ENCODE results near the gene TRMT10B. TPM values are rescaled to one million over a fixed set of nuclear protein-coding genes. Genes with fewer than 3 reads are reported as not detected.

Gene TRMT10B
- total RNA-seq, 1 experiment from 2014 or later, result 5.7 TPM

DNA sequence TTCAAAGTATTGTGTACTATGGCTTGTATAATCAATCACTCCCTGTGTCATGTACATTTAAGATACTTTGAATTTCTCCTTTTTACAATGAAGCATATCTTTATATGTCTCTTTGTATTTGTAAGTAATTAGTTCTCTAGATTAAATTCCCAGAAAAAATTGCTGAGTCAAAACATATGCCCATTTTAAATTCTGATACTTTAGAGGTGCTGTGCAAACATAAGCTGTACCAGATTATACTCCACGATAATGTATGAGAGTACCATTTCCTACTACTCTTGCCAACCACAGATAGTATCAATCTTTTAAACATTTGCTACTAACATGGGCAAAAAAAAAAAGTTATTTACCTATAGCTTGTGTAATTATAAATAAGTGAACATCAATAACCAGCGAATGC, 65.2 kb downstream of the TRMT10B start:
- no peak for DNase-seq
- Histone ChIP-seq H3K79me2 (ENCODE audit: insufficient read depth, low read length) (no peaks in the 10 kb centered on the region), H3T11ph (ENCODE audit: low read length) (no peak overlapping the region), H2BK20ac (ENCODE audit: low read depth, low read length, poor library complexity, severe bottlenecking) (no peak overlapping the region), H4K5ac (ENCODE audit: insufficient read length, low read depth, low read length) (no peak overlapping the region), H3K9ac (ENCODE audit: extremely low read depth, insufficient read length, low read length) (no peak overlapping the region), H2BK12ac (ENCODE audit: insufficient read length, low read depth, low read length) (no peak overlapping the region), H3K4me1 (ENCODE audit: insufficient read depth, low read length) (no peaks in the 10 kb centered on the region), H3K18ac (ENCODE audit: insufficient read length, low read depth, low read length) (no peak overlapping the region), H2BK15ac (ENCODE audit: low read depth, low read length) (no peak overlapping the region), H3K9me3 (ENCODE audit: control insufficient read depth, low read depth, low read length) (no peaks in the 10 kb centered on the region), H3K23me2 (ENCODE audit: insufficient read length, low read depth, low read length, poor library complexity, severe bottlenecking) (no peaks in the 10 kb centered on the region), H3K79me1 (ENCODE audit: insufficient read depth, low read depth, low read length, poor library complexity, severe bottlenecking) (no peaks in the 10 kb centered on the region), H3K14ac (ENCODE audit: insufficient read depth, low read length) (no peak overlapping the region), H2BK5ac (ENCODE audit: insufficient read length, low read length) (no peak overlapping the region), H3K4me2 (ENCODE audit: insufficient read depth, insufficient read length, low read length) (no peak overlapping the region), H2AFZ (ENCODE audit: low read length) (no peak overlapping the region), H3K27ac (ENCODE audit: insufficient read length, low read depth, low read length) (no peak overlapping the region), H3K23ac (ENCODE audit: insufficient read length, low read depth, low read length) (no peak overlapping the region), H2BK120ac (ENCODE audit: low read depth, low read length, poor library complexity, severe bottlenecking) (no peak overlapping the region), H3K4ac (ENCODE audit: low read depth, low read length) (no peak overlapping the region), H3K56ac (ENCODE audit: insufficient read length, low read depth, low read length) (no peak overlapping the region), H2AK5ac (ENCODE audit: insufficient read length, low read length) (no peak overlapping the region), H4K20me1 (ENCODE audit: control insufficient read depth, insufficient read depth, insufficient read length) (no peaks in the 10 kb centered on the region), H3K27me3 (ENCODE audit: insufficient read depth, low read length) (no peaks in the 10 kb centered on the region), H4K91ac (ENCODE audit: insufficient read length, low read depth, low read length) (no peak overlapping the region), H4K8ac (replicated peaks; ENCODE audit: insufficient read length, low read depth, low read length) (no peak overlapping the region)
- WGBS (ENCODE audit: extremely low coverage, insufficient read length, low lambda C conversion rate), result no CpG with 5 or more reads among the region's 2 CpGs
- Mint-ChIP-seq H3K27me3 (ENCODE audit: low read depth) (no peaks in the 10 kb centered on the region), H3K4me1 (no peaks in the 10 kb centered on the region), H3K27ac (no peak overlapping the region), H3K9me3 (no peaks in the 10 kb centered on the region), H3K4me3 (no peak overlapping the region), H3K36me3 (ENCODE audit: insufficient read depth in 1 of 3, low read depth in 3 of 3) (peaks cover 4 to 25% (median 17%) of the 10 kb centered on the region in 3 experiments; a peak in 6 of 7 replicates)
- TF ChIP-seq, protein P1, sequence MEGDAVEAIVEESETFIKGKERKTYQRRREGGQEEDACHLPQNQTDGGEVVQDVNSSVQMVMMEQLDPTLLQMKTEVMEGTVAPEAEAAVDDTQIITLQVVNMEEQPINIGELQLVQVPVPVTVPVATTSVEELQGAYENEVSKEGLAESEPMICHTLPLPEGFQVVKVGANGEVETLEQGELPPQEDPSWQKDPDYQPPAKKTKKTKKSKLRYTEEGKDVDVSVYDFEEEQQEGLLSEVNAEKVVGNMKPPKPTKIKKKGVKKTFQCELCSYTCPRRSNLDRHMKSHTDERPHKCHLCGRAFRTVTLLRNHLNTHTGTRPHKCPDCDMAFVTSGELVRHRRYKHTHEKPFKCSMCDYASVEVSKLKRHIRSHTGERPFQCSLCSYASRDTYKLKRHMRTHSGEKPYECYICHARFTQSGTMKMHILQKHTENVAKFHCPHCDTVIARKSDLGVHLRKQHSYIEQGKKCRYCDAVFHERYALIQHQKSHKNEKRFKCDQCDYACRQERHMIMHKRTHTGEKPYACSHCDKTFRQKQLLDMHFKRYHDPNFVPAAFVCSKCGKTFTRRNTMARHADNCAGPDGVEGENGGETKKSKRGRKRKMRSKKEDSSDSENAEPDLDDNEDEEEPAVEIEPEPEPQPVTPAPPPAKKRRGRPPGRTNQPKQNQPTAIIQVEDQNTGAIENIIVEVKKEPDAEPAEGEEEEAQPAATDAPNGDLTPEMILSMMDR (conservative IDR thresholded peaks at IDR 0.05), result no peak
